ENCODE data around the gene RAD51B.
"Not testable (repeated sequence)": the region's sequence is repeated elsewhere in the genome, so short reads cannot be mapped to it uniquely, and the experiment has no call there.

Gene RAD51B

GRCh38 chr14:68084256-68084655 is 264.7 kb downstream of the RAD51B start:
- no peaks in the 10 kb centered on the region for H3K9me3 Mint-ChIP-seq
- H3K4me3 Mint-ChIP-seq = no peak overlapping the region
- H3K27me3 Mint-ChIP-seq = no peaks in the 10 kb centered on the region
- H3K27ac Mint-ChIP-seq = peak overlapping the region in 1 of 2 donors; percentile 23
- DNase-seq (no peak), ATAC-seq (replicated peaks) (no peak)
- no peaks in the 10 kb centered on the region for H3K36me3 Mint-ChIP-seq (ENCODE audit: insufficient read depth)
- peaks cover 0 to 5% of the 10 kb centered on the region in 2 donors for H3K4me1 Mint-ChIP-seq (ENCODE audit: low read depth in 2 of 2)

GRCh38 chr14:68085742-68086141 is 266.2 kb downstream of the RAD51B start:
- H3K27me3 Mint-ChIP-seq = no peaks in the 10 kb centered on the region
- DNase-seq (no peak), ATAC-seq (replicated peaks) (no peak)
- no peaks in the 10 kb centered on the region for H3K9me3 Mint-ChIP-seq
- peaks cover 0 to 5% of the 10 kb centered on the region in 2 donors for H3K4me1 Mint-ChIP-seq (ENCODE audit: low read depth in 2 of 2)
- H3K27ac Mint-ChIP-seq = peak overlapping the region in 1 of 2 donors; percentile 11
- H3K4me3 Mint-ChIP-seq = no peak overlapping the region
- no peaks in the 10 kb centered on the region for H3K36me3 Mint-ChIP-seq (ENCODE audit: insufficient read depth)

DNA sequence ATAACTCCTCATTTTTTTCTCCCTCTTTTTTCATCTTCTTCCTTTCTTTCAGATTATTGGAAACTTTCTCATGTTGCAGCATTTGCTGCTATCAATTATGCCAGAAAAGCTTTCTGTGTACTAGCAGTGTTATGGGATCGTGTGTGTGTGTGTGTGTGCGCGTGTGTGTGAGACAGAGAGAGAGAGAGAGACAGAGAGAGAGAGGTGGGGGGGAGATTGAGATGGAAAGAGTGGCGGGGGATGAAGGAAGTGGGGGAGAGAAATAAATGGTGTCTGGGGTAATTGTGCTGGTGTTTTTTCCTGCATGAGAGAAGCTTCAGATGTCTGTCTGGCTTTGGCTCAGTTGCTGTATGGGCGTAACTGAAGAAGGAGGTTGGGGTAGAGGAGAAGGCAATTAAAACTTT is 268.9 kb downstream of the RAD51B start:
- DNase-seq (no peak), ATAC-seq (replicated peaks) (no peak)
- H3K4me1 Mint-ChIP-seq (ENCODE audit: low read depth in 2 of 2) = peaks cover 0 to 5% of the 10 kb centered on the region in 2 donors
- H3K9me3 Mint-ChIP-seq = no peaks in the 10 kb centered on the region
- H3K27me3 Mint-ChIP-seq = no peaks in the 10 kb centered on the region
- H3K4me3 Mint-ChIP-seq = no peak overlapping the region
- no peak overlapping the region for H3K27ac Mint-ChIP-seq
- no peaks in the 10 kb centered on the region for H3K36me3 Mint-ChIP-seq (ENCODE audit: insufficient read depth)

GRCh38 chr14:68089146-68089731 is 269.7 kb downstream of the RAD51B start:
- Mint-ChIP-seq H3K4me3 (no peak overlapping the region), H3K27me3 (no peaks in the 10 kb centered on the region), H3K27ac (no peak overlapping the region), H3K9me3 (no peaks in the 10 kb centered on the region), H3K4me1 (ENCODE audit: low read depth in 2 of 2) (peaks cover 0 to 5% of the 10 kb centered on the region in 2 donors), H3K36me3 (ENCODE audit: insufficient read depth) (no peaks in the 10 kb centered on the region)
- ATAC-seq (replicated peaks) (no peak), DNase-seq (no peak)

- H3K36me3 Mint-ChIP-seq (ENCODE audit: insufficient read depth) = no peaks in the 10 kb centered on the region
- H3K27ac Mint-ChIP-seq = no peak overlapping the region
- no peak overlapping the region for H3K4me3 Mint-ChIP-seq
- DNase-seq (no peak), ATAC-seq (replicated peaks) (no peak)
- no peaks in the 10 kb centered on the region for H3K9me3 Mint-ChIP-seq
- no peaks in the 10 kb centered on the region for H3K4me1 Mint-ChIP-seq (ENCODE audit: low read depth in 2 of 2)
- no peaks in the 10 kb centered on the region for H3K27me3 Mint-ChIP-seq
These were observed 274.6 kb downstream of the RAD51B start for GRCh38 chr14:68094158-68094557.

- no peak for ATAC-seq (replicated peaks)
These were observed 275.2 kb downstream of the RAD51B start for GRCh38 chr14:68094752-68095151.

GRCh38 chr14:68097727-68098126 is 278.1 kb downstream of the RAD51B start:
- Mint-ChIP-seq H3K4me3 (no peak overlapping the region), H3K27ac (no peak overlapping the region), H3K9me3 (peaks cover 6 to 12% of the 10 kb centered on the region in 2 donors), H3K4me1 (ENCODE audit: low read depth in 2 of 2) (no peaks in the 10 kb centered on the region), H3K36me3 (ENCODE audit: insufficient read depth) (no peaks in the 10 kb centered on the region), H3K27me3 (no peaks in the 10 kb centered on the region)
- DNase-seq (no peak), ATAC-seq (replicated peaks) (no peak)

More at GRCh38 chr14:68094752-68095151, 275.2 kb downstream of the RAD51B start:
- no peak for DNase-seq
- no peak overlapping the region for H3K4me3 Mint-ChIP-seq
- H3K9me3 Mint-ChIP-seq = no peaks in the 10 kb centered on the region
- no peaks in the 10 kb centered on the region for H3K36me3 Mint-ChIP-seq (ENCODE audit: insufficient read depth)
- no peaks in the 10 kb centered on the region for H3K27me3 Mint-ChIP-seq
- no peak overlapping the region for H3K27ac Mint-ChIP-seq
- no peaks in the 10 kb centered on the region for H3K4me1 Mint-ChIP-seq (ENCODE audit: low read depth in 2 of 2)

- ATAC-seq (replicated peaks) = no peak
- Mint-ChIP-seq H3K27me3 (no peaks in the 10 kb centered on the region), H3K9me3 (peaks cover 8 to 12% of the 10 kb centered on the region in 2 donors), H3K27ac (no peak overlapping the region), H3K4me3 (no peak overlapping the region), H3K36me3 (ENCODE audit: insufficient read depth) (no peaks in the 10 kb centered on the region), H3K4me1 (ENCODE audit: low read depth in 2 of 2) (no peaks in the 10 kb centered on the region)
- DNase-seq = no peak
These were observed 279.3 kb downstream of the RAD51B start for GRCh38 chr14:68098834-68099233.

- H3K4me3 Mint-ChIP-seq = no peak overlapping the region
- H3K4me1 Mint-ChIP-seq (ENCODE audit: low read depth in 2 of 2) = no peaks in the 10 kb centered on the region
- no peak for ATAC-seq (replicated peaks)
- H3K27ac Mint-ChIP-seq = no peak overlapping the region
- no peaks in the 10 kb centered on the region for H3K27me3 Mint-ChIP-seq
- no peak for DNase-seq
- H3K9me3 Mint-ChIP-seq = peaks cover 8 to 12% of the 10 kb centered on the region in 2 donors
- no peaks in the 10 kb centered on the region for H3K36me3 Mint-ChIP-seq (ENCODE audit: insufficient read depth)
These were observed 280.0 kb downstream of the RAD51B start for GRCh38 chr14:68099495-68100045.

DNA sequence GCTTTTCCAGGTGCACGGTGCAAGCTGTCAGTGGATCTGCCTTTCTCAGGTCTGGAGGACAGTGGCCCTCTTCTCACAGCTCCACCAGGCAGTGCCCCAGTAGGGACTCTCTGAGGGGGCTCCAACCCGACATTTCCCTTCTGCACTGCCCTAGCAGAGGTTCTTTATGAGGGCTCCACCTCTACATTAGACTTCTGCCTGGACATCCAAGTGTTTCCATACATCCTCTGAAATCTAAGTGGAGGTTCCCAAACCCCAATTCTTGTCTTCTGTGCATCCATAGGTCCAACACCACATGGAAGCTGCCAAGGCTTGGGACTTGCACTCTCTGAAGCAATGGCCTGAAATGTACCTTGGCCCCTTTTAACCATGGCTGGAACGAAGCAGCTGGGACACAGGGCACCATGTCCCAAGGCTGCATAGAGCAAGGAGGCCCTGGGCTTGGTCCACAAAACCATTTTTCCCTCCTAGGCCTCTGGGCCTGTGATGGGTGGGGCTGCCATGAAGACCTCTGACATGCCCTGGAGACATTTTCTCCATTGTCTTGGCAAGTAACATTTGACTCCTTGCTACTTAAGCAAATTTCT is 282.2 kb downstream of the RAD51B start:
- H3K4me1 Mint-ChIP-seq (ENCODE audit: low read depth in 2 of 2); H3K27me3 Mint-ChIP-seq; ATAC-seq (replicated peaks); H3K4me3 Mint-ChIP-seq; H3K27ac Mint-ChIP-seq; H3K36me3 Mint-ChIP-seq (ENCODE audit: insufficient read depth); DNase-seq: not testable (repeated sequence)
- H3K9me3 Mint-ChIP-seq = peaks cover 8 to 12% of the 10 kb centered on the region in 2 donors

DNA sequence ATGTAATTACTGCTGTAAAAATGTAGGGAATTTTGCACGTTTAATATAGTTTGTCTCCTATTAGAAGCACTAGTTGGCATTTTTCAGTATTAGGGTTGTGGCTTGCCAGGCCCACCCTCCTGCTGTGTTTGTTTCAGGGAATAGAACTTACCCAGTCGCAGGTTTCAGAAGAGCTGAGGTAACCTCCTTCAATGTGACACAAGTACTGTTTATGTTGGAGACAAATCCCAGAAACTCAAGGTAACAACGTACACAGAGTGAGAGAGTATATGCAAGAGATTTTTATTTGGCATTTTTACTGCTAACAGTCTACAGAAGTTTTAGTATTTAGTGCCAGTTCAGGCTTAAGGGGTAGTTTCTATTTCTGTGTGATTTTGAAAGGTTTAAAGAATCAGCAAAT is 284.3 kb downstream of the RAD51B start:
- no peaks in the 10 kb centered on the region for H3K27me3 Mint-ChIP-seq
- no peaks in the 10 kb centered on the region for H3K36me3 Mint-ChIP-seq (ENCODE audit: insufficient read depth)
- no peak for ATAC-seq (replicated peaks)
- H3K4me3 Mint-ChIP-seq = no peak overlapping the region
- DNase-seq = no peak
- peaks cover 8 to 12% of the 10 kb centered on the region in 2 donors for H3K9me3 Mint-ChIP-seq
- no peaks in the 10 kb centered on the region for H3K4me1 Mint-ChIP-seq (ENCODE audit: low read depth in 2 of 2)
- no peak overlapping the region for H3K27ac Mint-ChIP-seq

DNA sequence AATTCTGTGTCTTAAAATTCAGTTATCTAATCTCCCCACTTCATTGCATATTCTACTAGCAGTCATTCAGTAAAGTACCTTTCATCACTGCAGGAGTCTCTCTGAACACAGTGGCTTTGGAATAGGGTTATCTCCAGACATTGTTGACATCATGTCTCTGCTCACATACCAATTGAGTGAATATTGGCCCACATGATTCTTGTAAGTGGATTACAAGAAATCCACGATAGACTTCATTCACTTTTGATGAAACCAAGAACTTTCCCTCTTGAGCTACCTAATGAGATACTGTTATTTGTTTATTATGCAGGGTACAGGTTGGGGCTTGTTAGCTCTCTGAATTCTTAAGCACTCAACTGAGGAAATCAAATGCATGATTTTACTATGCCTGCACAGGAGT is 284.9 kb downstream of the RAD51B start:
- H3K4me3 Mint-ChIP-seq = no peak overlapping the region
- peaks cover 8 to 12% of the 10 kb centered on the region in 2 donors for H3K9me3 Mint-ChIP-seq
- H3K27me3 Mint-ChIP-seq = no peaks in the 10 kb centered on the region
- H3K27ac Mint-ChIP-seq = no peak overlapping the region
- peaks cover 0 to 2% of the 10 kb centered on the region in 2 donors for H3K4me1 Mint-ChIP-seq (ENCODE audit: low read depth in 2 of 2)
- ATAC-seq (replicated peaks) (no peak), DNase-seq (no peak)
- no peaks in the 10 kb centered on the region for H3K36me3 Mint-ChIP-seq (ENCODE audit: insufficient read depth)

GRCh38 chr14:68105816-68106215 is 286.2 kb downstream of the RAD51B start:
- H3K4me1 Mint-ChIP-seq (ENCODE audit: low read depth in 2 of 2) = peaks cover 2% of the 10 kb centered on the region in 2 donors

GRCh38 chr14:68106456-68106855 is 286.9 kb downstream of the RAD51B start:
- ATAC-seq (replicated peaks) (no peak), DNase-seq (no peak)
- Mint-ChIP-seq H3K9me3 (peaks cover 6 to 8% of the 10 kb centered on the region in 2 donors), H3K36me3 (ENCODE audit: insufficient read depth) (no peaks in the 10 kb centered on the region), H3K4me1 (ENCODE audit: low read depth in 2 of 2) (peaks cover 4 to 5% of the 10 kb centered on the region in 2 donors), H3K27ac (no peak overlapping the region), H3K4me3 (no peak overlapping the region), H3K27me3 (no peaks in the 10 kb centered on the region)

More at GRCh38 chr14:68105816-68106215, 286.2 kb downstream of the RAD51B start:
- no peaks in the 10 kb centered on the region for H3K27me3 Mint-ChIP-seq
- ATAC-seq (replicated peaks) (no peak), DNase-seq (no peak)
- no peak overlapping the region for H3K4me3 Mint-ChIP-seq
- no peaks in the 10 kb centered on the region for H3K36me3 Mint-ChIP-seq (ENCODE audit: insufficient read depth)
- H3K27ac Mint-ChIP-seq = no peak overlapping the region
- H3K9me3 Mint-ChIP-seq = peaks cover 8 to 10% of the 10 kb centered on the region in 2 donors

Measured in effector memory CD8-positive, alpha-beta T cell (primary cell).